Neural crest cell (in vitro differentiated cells): Measurements from ENCODE around the gene FYCO1. TPM values are rescaled to one million over a fixed set of nuclear protein-coding genes. Genes with fewer than 3 reads are reported as not detected.

Source experiments
- DNase-seq: peaks from one replicate; pipeline ENCODE4 v3.0.0; 2021; ENCODE audit warnings: low read depth, mixed read lengths, low spot score
- H3K27ac Mint-ChIP-seq: one replicate; pipeline ENCODE4 v1.8.0; 2021; ENCODE audit warnings: mild to moderate bottlenecking, mixed read lengths; ENCODE audit not compliant: unreplicated experiment
- H3K27me3 Mint-ChIP-seq: 2 replicates; pipeline ENCODE4 v1.8.0; 2021; ENCODE audit warnings: low read depth, mild to moderate bottlenecking, mixed read lengths
- H3K36me3 Mint-ChIP-seq: 2 replicates; pipeline ENCODE4 v1.8.0; 2021; ENCODE audit warnings: low read depth, mild to moderate bottlenecking, mixed read lengths
- H3K4me1 Mint-ChIP-seq: 2 replicates; pipeline ENCODE4 v1.8.0; 2021; ENCODE audit warnings: mixed read lengths
- H3K4me3 Mint-ChIP-seq: one replicate; pipeline ENCODE4 v1.8.0; 2021; ENCODE audit warnings: mild to moderate bottlenecking, mixed read lengths
- H3K9me3 Mint-ChIP-seq: 2 replicates; pipeline ENCODE4 v1.8.0; 2021; ENCODE audit warnings: mixed read lengths
- total RNA-seq: library from RNA; stranded (reverse); gene quantifications from 2 replicates; pipeline ENCODE4 v1.2.1, GENCODE V29; 2021
- TF ChIP-seq, protein P1 (sequence below): fragments of 200-600 bp; sonication (generic); conservative IDR thresholded peaks from 2 replicates; pipeline ENCODE4 v1.5.0; 2021; ENCODE audit warnings: antibody characterized with exemption, mild to moderate bottlenecking

Gene FYCO1
- total RNA-seq, 1 donor from 2014 or later: 9.7 TPM

DNA sequence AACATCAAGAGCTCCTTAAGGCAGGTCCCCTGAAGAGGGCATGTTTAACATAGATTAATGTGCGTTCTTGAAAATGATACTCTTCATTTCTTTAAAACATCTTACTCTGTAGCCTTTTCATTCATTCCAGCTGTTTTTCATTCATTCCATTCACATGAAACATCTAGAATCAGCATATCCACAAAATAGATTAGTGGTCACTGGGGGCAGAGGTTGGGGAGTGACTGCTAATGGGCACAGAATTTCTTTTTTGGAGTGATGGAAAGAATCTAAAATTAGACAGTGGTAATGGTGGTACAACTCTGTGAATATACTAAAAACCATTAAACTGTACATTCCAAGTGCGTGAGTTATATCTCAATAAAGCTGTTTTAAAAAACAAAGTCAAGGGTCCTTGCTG, 67.7 kb downstream of the FYCO1 start:
- no peak overlapping the region for H3K27ac Mint-ChIP-seq
- no peaks in the 10 kb centered on the region for H3K4me1 Mint-ChIP-seq
- H3K27me3 Mint-ChIP-seq: no peaks in the 10 kb centered on the region
- DNase-seq: no peak
- peaks cover 27% of the 10 kb centered on the region for H3K36me3 Mint-ChIP-seq
- H3K4me3 Mint-ChIP-seq: no peak overlapping the region
- TF ChIP-seq, protein P1, sequence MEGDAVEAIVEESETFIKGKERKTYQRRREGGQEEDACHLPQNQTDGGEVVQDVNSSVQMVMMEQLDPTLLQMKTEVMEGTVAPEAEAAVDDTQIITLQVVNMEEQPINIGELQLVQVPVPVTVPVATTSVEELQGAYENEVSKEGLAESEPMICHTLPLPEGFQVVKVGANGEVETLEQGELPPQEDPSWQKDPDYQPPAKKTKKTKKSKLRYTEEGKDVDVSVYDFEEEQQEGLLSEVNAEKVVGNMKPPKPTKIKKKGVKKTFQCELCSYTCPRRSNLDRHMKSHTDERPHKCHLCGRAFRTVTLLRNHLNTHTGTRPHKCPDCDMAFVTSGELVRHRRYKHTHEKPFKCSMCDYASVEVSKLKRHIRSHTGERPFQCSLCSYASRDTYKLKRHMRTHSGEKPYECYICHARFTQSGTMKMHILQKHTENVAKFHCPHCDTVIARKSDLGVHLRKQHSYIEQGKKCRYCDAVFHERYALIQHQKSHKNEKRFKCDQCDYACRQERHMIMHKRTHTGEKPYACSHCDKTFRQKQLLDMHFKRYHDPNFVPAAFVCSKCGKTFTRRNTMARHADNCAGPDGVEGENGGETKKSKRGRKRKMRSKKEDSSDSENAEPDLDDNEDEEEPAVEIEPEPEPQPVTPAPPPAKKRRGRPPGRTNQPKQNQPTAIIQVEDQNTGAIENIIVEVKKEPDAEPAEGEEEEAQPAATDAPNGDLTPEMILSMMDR: no peak
- H3K9me3 Mint-ChIP-seq: no peaks in the 10 kb centered on the region

DNA sequence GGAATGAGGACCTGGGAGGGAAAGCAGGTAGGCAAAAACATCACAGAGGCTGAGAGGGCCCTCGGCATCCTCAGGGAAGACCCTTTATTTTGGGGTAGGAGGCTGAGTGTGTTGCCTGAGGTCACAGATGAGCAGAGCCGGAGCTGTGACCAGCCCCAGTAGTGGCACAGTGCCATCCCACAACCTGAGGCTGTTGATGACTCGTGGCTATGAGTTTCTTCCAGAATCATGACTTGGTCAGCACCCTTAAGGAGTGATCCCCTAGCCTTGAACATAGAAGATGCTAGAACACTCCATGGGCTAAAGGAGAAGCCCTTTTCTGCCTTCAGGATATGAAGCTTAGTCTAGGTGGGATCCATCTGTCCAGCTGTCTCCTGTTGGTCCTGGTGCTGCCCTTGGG, 71.9 kb downstream of the FYCO1 start:
- no peak for DNase-seq
- H3K4me3 Mint-ChIP-seq: no peak overlapping the region
- H3K27ac Mint-ChIP-seq: no peak overlapping the region
- H3K27me3 Mint-ChIP-seq: no peaks in the 10 kb centered on the region
- no peaks in the 10 kb centered on the region for H3K4me1 Mint-ChIP-seq
- H3K36me3 Mint-ChIP-seq: peaks cover 24% of the 10 kb centered on the region
- H3K9me3 Mint-ChIP-seq: no peaks in the 10 kb centered on the region
- TF ChIP-seq, protein P1: no peak

DNA sequence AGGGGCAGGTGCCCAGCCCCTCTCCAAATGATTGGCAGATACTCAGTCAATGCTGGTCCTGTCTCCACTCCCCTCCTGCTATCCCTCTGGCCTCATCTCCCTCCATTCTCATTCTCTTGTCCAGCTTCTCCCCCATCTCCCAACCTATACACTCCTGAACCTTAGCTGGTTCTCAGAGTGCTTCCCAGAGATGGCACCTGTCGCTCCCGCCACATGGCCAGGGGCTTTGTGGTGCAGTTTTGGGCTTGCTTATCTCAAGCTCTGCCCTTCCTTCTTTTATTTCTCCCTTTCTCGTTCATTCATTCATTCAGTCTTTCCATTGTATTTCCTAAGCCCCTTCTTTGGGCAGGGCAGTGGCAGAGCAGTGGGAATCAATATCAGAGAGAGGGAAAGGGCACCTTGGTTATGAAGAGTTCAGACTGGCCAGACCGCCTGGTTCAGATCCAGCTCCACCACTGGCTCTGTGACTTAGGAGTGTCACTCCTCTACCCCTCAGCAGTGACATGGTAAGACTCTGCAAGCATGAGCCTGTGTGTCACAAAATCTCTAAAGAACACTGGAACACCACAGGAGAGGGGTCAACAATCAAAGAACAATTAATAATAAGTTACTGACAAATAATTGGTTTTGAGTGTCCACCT, 72.6 kb downstream of the FYCO1 start:
- H3K27me3 Mint-ChIP-seq: no peaks in the 10 kb centered on the region
- no peaks in the 10 kb centered on the region for H3K9me3 Mint-ChIP-seq
- TF ChIP-seq, protein P1: no peak
- no peaks in the 10 kb centered on the region for H3K4me1 Mint-ChIP-seq
- no peak for DNase-seq
- no peak overlapping the region for H3K4me3 Mint-ChIP-seq
- no peak overlapping the region for H3K27ac Mint-ChIP-seq
- H3K36me3 Mint-ChIP-seq: peaks cover 22% of the 10 kb centered on the region

DNA sequence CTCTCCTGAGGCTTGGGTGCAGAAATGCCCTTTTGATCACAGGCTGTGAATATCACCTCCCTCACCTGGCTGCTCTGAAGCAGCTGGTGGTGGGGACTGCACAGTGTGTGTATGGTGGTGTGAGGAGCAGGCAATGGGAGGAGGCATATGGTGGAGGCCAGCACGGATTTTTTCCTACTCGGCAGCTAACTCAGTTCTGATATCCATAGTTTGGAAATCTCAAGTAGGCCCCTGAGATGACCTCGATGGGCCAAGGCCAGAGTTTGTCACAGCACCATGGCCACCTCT, 73.6 kb downstream of the FYCO1 start:
- no peaks in the 10 kb centered on the region for H3K9me3 Mint-ChIP-seq
- no peak overlapping the region for H3K27ac Mint-ChIP-seq
- TF ChIP-seq, protein P1: no peak
- no peak for DNase-seq
- peaks cover 15% of the 10 kb centered on the region for H3K36me3 Mint-ChIP-seq
- H3K4me1 Mint-ChIP-seq: no peaks in the 10 kb centered on the region
- no peaks in the 10 kb centered on the region for H3K27me3 Mint-ChIP-seq
- no peak overlapping the region for H3K4me3 Mint-ChIP-seq

DNA sequence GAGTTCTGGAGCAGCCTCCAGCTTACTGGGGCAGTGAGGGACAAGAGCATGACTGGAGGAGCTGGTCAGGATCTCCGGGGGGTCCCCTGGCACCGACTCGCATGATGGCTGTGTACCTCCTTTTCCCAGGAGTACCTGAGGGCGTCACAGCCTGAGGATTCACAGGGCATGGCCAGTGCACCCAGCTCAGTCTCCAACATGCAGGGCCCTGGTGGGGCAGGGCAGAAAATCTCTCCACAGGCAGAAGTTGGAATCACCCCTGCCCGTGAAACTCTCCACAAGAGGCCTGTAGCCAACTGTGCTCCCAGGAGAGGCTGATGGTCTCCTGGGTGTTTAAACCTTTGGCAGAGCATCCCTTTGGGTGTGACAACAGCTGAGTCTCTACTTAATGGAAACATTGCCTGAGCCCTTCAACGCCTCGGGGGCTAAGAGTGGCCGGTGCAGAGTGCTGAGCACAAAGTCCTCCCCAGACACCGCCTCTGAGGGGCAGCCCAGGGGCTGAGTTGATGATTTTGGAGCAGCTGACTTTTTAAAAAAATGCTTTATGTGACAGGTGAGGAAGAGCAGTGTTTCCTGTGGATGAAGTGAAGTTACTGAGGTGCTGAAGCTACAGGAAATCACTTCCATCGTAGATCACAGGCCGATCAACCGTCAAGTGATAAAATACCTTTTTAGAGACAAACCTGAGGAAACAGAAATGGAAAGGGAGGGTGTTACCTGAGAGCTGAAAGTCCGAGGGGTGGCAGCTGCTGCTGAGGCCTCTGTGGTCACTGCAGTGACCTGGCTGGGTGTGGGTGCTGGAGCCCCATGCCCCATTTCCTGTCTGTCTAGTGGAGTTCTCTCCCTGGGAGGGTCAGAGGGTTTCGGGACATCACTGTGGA, 74.2 kb downstream of the FYCO1 start:
- no peak for DNase-seq
- Mint-ChIP-seq H3K9me3 (no peaks in the 10 kb centered on the region), H3K36me3 (peaks cover 18% of the 10 kb centered on the region), H3K27ac (no peak overlapping the region), H3K27me3 (no peaks in the 10 kb centered on the region), H3K4me1 (no peaks in the 10 kb centered on the region), H3K4me3 (no peak overlapping the region)
- TF ChIP-seq, protein P1: no peak
